ENCODE data around the gene MRTFA.

GRCh38 chr22:40618400-40618799, 18.1 kb downstream of the MRTFA start:
- TF ChIP-seq POLR2A (IDR thresholded peaks at IDR 0.05) = no peak
- no peak for TF ChIP-seq CTCF (IDR thresholded peaks at IDR 0.05)

Data from esophagus squamous epithelium (tissue), 4 donors.